IMR-90 (cell line): Measurements from ENCODE around the gene LCMT2. TPM values are rescaled to one million over a fixed set of nuclear protein-coding genes. Genes with fewer than 3 reads are reported as not detected.

ENCODE experiments used
- ATAC-seq: fragments of 200-7000 bp; cut with Tn5 transposase; 2 replicates; pipeline ENCODE4 v1.9.1; 2020; ENCODE audit warnings: low read depth, mild to moderate bottlenecking, moderate library complexity
- BruUV-seq: library from RNA; stranded (reverse); fragments of 400-500 nt; replicated peaks from 2 replicates; lab custom pipeline; 2021; lab: Mats Ljungman, UMichigan
- CTCF ChIA-PET: fragments of 300-600 bp; formaldehyde crosslinking; extraction: SDS; loops from one replicate; lab custom pipeline; 2021; ENCODE audit warnings: antibody characterized with exemption; lab: Yijun Ruan, JAX
- POLR2A ChIA-PET: fragments of 300-600 bp; sonication (Branson Sonifier 250); formaldehyde crosslinking; loops from one replicate; lab custom pipeline; 2022; ENCODE audit warnings: antibody characterized with exemption; ENCODE audit not compliant: unreplicated experiment; lab: Charles Lee
- DNase-seq: peaks from one replicate; pipeline ENCODE4 v3.0.0; 2013
- H2AFZ ChIP-seq: replicated peaks from 2 replicates; pipeline ENCODE3; 2013; ENCODE audit warnings: low read length, mild to moderate bottlenecking; ENCODE audit not compliant: poor library complexity
- H2AK5ac ChIP-seq: 2 replicates; pipeline ENCODE4 v1.6.1; 2013; ENCODE audit warnings: low read depth, low read length, inconsistent platforms
- H2AK9ac ChIP-seq: replicated peaks from 2 replicates; pipeline ENCODE3; 2013; ENCODE audit warnings: mild to moderate bottlenecking, low read depth, low read length, moderate library complexity; ENCODE audit not compliant: poor library complexity
- H2BK120ac ChIP-seq: 2 replicates; pipeline ENCODE4 v1.6.1; 2013; ENCODE audit warnings: low read depth, low read length, inconsistent platforms
- H2BK15ac ChIP-seq: 3 replicates; pipeline ENCODE4 v1.6.1; 2013; ENCODE audit warnings: low read depth, low read length, inconsistent platforms
- H2BK20ac ChIP-seq: 2 replicates; pipeline ENCODE4 v1.6.1; 2013; ENCODE audit warnings: low read depth, mild to moderate bottlenecking, inconsistent platforms, low read length, moderate library complexity
- H2BK5ac ChIP-seq: 2 replicates; pipeline ENCODE4 v1.6.1; 2013; ENCODE audit warnings: mild to moderate bottlenecking, low read depth, low read length, inconsistent platforms; ENCODE audit not compliant: poor library complexity, severe bottlenecking
- H3K14ac ChIP-seq: replicated peaks from 2 replicates; pipeline ENCODE4 v1.6.1; 2013; ENCODE audit warnings: low read depth, low read length, inconsistent platforms
- H3K18ac ChIP-seq: 2 replicates; pipeline ENCODE4 v1.6.1; 2013; ENCODE audit warnings: low read depth, low read length, control low read depth
- H3K23ac ChIP-seq: 2 replicates; pipeline ENCODE4 v1.6.1; 2013; ENCODE audit warnings: low read depth, low read length, inconsistent platforms
- H3K27ac ChIP-seq: 2 replicates; pipeline ENCODE4 v1.5.1; 2013; ENCODE audit warnings: mild to moderate bottlenecking, control low read depth, low read length; ENCODE audit not compliant: insufficient read depth
- H3K27me3 ChIP-seq: 2 replicates; pipeline ENCODE4 v1.6.1; 2013; ENCODE audit warnings: low read length; ENCODE audit not compliant: control insufficient read depth, insufficient read depth
- H3K36me3 ChIP-seq: 2 replicates; pipeline ENCODE4 v1.6.1; 2013; ENCODE audit warnings: low read length, mixed read lengths; ENCODE audit not compliant: control insufficient read depth, insufficient read depth
- H3K4ac ChIP-seq: 2 replicates; pipeline ENCODE4 v1.6.1; 2013; ENCODE audit warnings: low read depth, low read length, inconsistent platforms
- H3K4me1 ChIP-seq: 2 replicates; pipeline ENCODE4 v1.6.1; 2013; ENCODE audit warnings: low read length, mixed read lengths; ENCODE audit not compliant: control insufficient read depth, insufficient read depth
- H3K4me2 ChIP-seq: 2 replicates; pipeline ENCODE4 v1.6.1; 2013; ENCODE audit warnings: low read depth, mild to moderate bottlenecking, control low read depth, low read length, moderate library complexity
- H3K4me3 ChIP-seq: 2 replicates; pipeline ENCODE4 v1.5.1; 2013; ENCODE audit warnings: low read depth, mild to moderate bottlenecking, control low read depth, low read length, moderate library complexity; ENCODE audit not compliant: insufficient read depth
- H3K56ac ChIP-seq: 2 replicates; pipeline ENCODE4 v1.6.1; 2013; ENCODE audit warnings: low read length, inconsistent platforms; ENCODE audit not compliant: insufficient read depth; ENCODE audit errors: extremely low read depth
- H3K79me1 ChIP-seq, 2 experiments: 2 replicates each; pipeline ENCODE4 v1.6.1; 2013; ENCODE audit warnings: low read length in 2 of 2, inconsistent platforms in 1 of 2, low read depth in 1 of 2
- H3K9ac ChIP-seq: 2 replicates; pipeline ENCODE4 v1.6.1; 2013; ENCODE audit warnings: low read depth, low read length, control low read depth
- H3K9me1 ChIP-seq: 2 replicates; pipeline ENCODE4 v1.6.1; 2013; ENCODE audit warnings: low read length, inconsistent platforms; ENCODE audit not compliant: insufficient read depth
- H3K9me3 ChIP-seq: 2 replicates; pipeline ENCODE4 v1.6.1; 2013; ENCODE audit warnings: low read length; ENCODE audit not compliant: control insufficient read depth, insufficient read depth
- H4K20me1 ChIP-seq: 2 replicates; pipeline ENCODE4 v1.6.1; 2013; ENCODE audit warnings: low read length, inconsistent platforms; ENCODE audit not compliant: insufficient read depth
- H4K5ac ChIP-seq: 2 replicates; pipeline ENCODE4 v1.6.1; 2013; ENCODE audit warnings: mild to moderate bottlenecking, low read depth, low read length, control low read depth
- H4K8ac ChIP-seq, 2 experiments: 2 replicates each; pipeline ENCODE4 v1.6.1; 2013; ENCODE audit warnings: low read depth in 2 of 2, low read length in 2 of 2, control low read depth in 1 of 2, inconsistent platforms in 1 of 2
- H4K91ac ChIP-seq: 2 replicates; pipeline ENCODE4 v1.6.1; 2013; ENCODE audit warnings: low read depth, low read length, inconsistent platforms; ENCODE audit not compliant: insufficient read depth
- BHLHE40 ChIP-seq: fragments of 150-350 bp; IDR thresholded peaks from 2 replicates; pipeline ENCODE4 v1.6.1; 2016; ENCODE audit warnings: mild to moderate bottlenecking, low read depth, low read length
- CEBPB ChIP-seq: IDR thresholded peaks from 2 replicates; pipeline ENCODE4 v1.6.1; 2012; ENCODE audit warnings: low read depth, low read length, improper control_type of control experiment
- CHD1 ChIP-seq: IDR thresholded peaks from 2 replicates; pipeline ENCODE4 v1.6.1; 2012; ENCODE audit warnings: low read depth, low read length, improper control_type of control experiment
- CTCF ChIP-seq: conservative IDR thresholded peaks from 2 replicates; pipeline ENCODE4 v1.5.1; 2012; ENCODE audit warnings: mild to moderate bottlenecking, low read depth, low read length, improper control_type of control experiment
- ELK1 ChIP-seq: fragments of 150-350 bp; IDR thresholded peaks from 2 replicates; pipeline ENCODE4 v1.6.1; 2016; ENCODE audit warnings: low read depth, mild to moderate bottlenecking, low read length, moderate library complexity, borderline replicate concordance
- FOS ChIP-seq: fragments of 150-350 bp; IDR thresholded peaks from 2 replicates; pipeline ENCODE4 v1.6.1; 2016; ENCODE audit warnings: low read depth, low read length
- MAFK ChIP-seq: IDR thresholded peaks from 2 replicates; pipeline ENCODE4 v1.6.1; 2012; ENCODE audit warnings: low read depth, low read length, improper control_type of control experiment
- MAZ ChIP-seq: IDR thresholded peaks from 2 replicates; pipeline ENCODE4 v1.6.1; 2012; ENCODE audit warnings: low read depth, mild to moderate bottlenecking, low read length, improper control_type of control experiment, moderate library complexity, borderline replicate concordance
- MXI1 ChIP-seq: IDR thresholded peaks from 2 replicates; pipeline ENCODE4 v1.6.1; 2012; ENCODE audit warnings: low read depth, mild to moderate bottlenecking, low read length, moderate library complexity, borderline replicate concordance
- NFE2L2 ChIP-seq: fragments of 150-350 bp; IDR thresholded peaks from 2 replicates; pipeline ENCODE4 v1.6.1; 2016; ENCODE audit warnings: low read depth, mild to moderate bottlenecking, low read length
- POLR2A ChIP-seq: IDR thresholded peaks from 2 replicates; pipeline ENCODE4 v1.6.1; 2012; ENCODE audit warnings: mild to moderate bottlenecking, low read depth, low read length
- RAD21 ChIP-seq: IDR thresholded peaks from 2 replicates; pipeline ENCODE4 v1.6.1; 2012; ENCODE audit warnings: low read length, improper control_type of control experiment
- RCOR1 ChIP-seq: IDR thresholded peaks from 2 replicates; pipeline ENCODE4 v1.6.1; 2012; ENCODE audit warnings: mild to moderate bottlenecking, low read length, improper control_type of control experiment; ENCODE audit not compliant: insufficient replicate concordance
- RFX5 ChIP-seq: IDR thresholded peaks from 2 replicates; pipeline ENCODE4 v1.8.0; 2012; ENCODE audit warnings: low read depth, mild to moderate bottlenecking, low read length, moderate library complexity
- SMC3 ChIP-seq: fragments of 150-350 bp; IDR thresholded peaks from 2 replicates; pipeline ENCODE4 v1.6.1; 2016; ENCODE audit warnings: low read depth, mild to moderate bottlenecking, antibody characterized with exemption, low read length, moderate library complexity
- USF2 ChIP-seq: fragments of 150-350 bp; IDR thresholded peaks from 2 replicates; pipeline ENCODE4 v1.6.1; 2017; ENCODE audit warnings: mild to moderate bottlenecking, antibody characterized with exemption, low read length, low read depth
- WGBS, 2 experiments: methylation state at CpG; one replicate each; pipeline versions ENCODE4 v1.1.5 to v1.1.7; 2013; ENCODE audit warnings: missing lambda C conversion rate in 2 of 2; ENCODE audit not compliant: insufficient read length in 1 of 2; ENCODE audit errors: extremely low coverage in 2 of 2; 5-methylcytosine and 5-hydroxymethylcytosine counted together
- dilution Hi-C: fragments of 300-500 bp; cut with HindIII; formaldehyde crosslinking; loops from one replicate; pipeline ENCODE4 v1.14.3; 2018; ENCODE audit warnings: low sequenced_read_pairs; ENCODE audit not compliant: unreplicated experiment
- in situ Hi-C: fragments of 300-500 bp; cut with MboI; formaldehyde crosslinking; loops from 3 replicates; pipeline ENCODE4 v1.14.3; 2019; ENCODE audit warnings: low sequenced_read_pairs, inconsistent platforms, mixed read lengths
- intact Hi-C: fragments of 100-400 bp; cut with micrococcal nuclease; formaldehyde crosslinking; loops from 2 replicates; pipeline ENCODE4 v1.10.0; 2022
- polyA plus RNA-seq, 3 experiments: library from polyadenylated mRNA; depleted of rRNA; stranded (reverse); fragments of >200 nt; gene quantifications; 2 replicates each; pipeline ENCODE4 v1.2.3, GENCODE V29; 2012; ENCODE audit warnings: low replicate concordance in 1 of 3
- total RNA-seq: library from RNA; depleted of rRNA; stranded (reverse); fragments of >200 nt; gene quantifications from 2 replicates; pipeline ENCODE4 v1.2.3, GENCODE V29; 2012

The LCMT2 gene
- total and polyA plus RNA-seq, 2 of the 4 experiments (the other 2 are of a cell fraction), result 5.8 to 12.2 TPM

GRCh38 chr15:43360821-43361220 lies 30.4 kb upstream of the LCMT2 start:
- dilution Hi-C loops, result no loop called here
- TF ChIP-seq SMC3 (no peak), USF2 (no peak), RFX5 (no peak), ELK1 (no peak), POLR2A (no peak), RAD21 (no peak), MAZ (no peak), CHD1 (no peak), CEBPB (no peak), MAFK (no peak), BHLHE40 (no peak), MXI1 (no peak), CTCF (no peak), RCOR1 (no peak), FOS (no peak), NFE2L2 (no peak)
- H2BK120ac ChIP-seq, result no peak overlapping the region
- peaks cover 49% of the 10 kb centered on the region for H3K36me3 ChIP-seq
- H2BK20ac ChIP-seq, result no peak overlapping the region
- no peaks in the 10 kb centered on the region for H3K4me1 ChIP-seq
- no peak overlapping the region for H2BK15ac ChIP-seq
- no CpG with 5 or more reads among the region's 4 CpGs for WGBS, 2 experiments
- H3K4me2 ChIP-seq, result no peak overlapping the region
- no TSS peak for BruUV-seq
- H3K27ac ChIP-seq, result no peak overlapping the region
- H3K56ac ChIP-seq, result no peak overlapping the region
- no peak overlapping the region for H4K5ac ChIP-seq
- no peaks in the 10 kb centered on the region for H3K27me3 ChIP-seq
- H3K14ac ChIP-seq, result no peak overlapping the region
- H3K9me3 ChIP-seq, result peaks cover 52% of the 10 kb centered on the region
- no peak overlapping the region for H3K4ac ChIP-seq
- H3K79me1 ChIP-seq, result peaks cover 5 to 9% of the 10 kb centered on the region in 2 experiments; a peak in 3 of 4 replicates
- in situ Hi-C loops, result no loop called here
- ChIA-PET POLR2A (no interaction called here), CTCF (no interaction called here)
- DNase-seq, result no peak
- intact Hi-C loops, result no loop called here
- no peak overlapping the region for H2AK9ac ChIP-seq
- H2AK5ac ChIP-seq, result no peak overlapping the region
- H4K20me1 ChIP-seq, result no peaks in the 10 kb centered on the region
- no peak overlapping the region for H3K9ac ChIP-seq
- no peak for ATAC-seq
- H4K91ac ChIP-seq, result no peak overlapping the region
- no peak overlapping the region for H2AFZ ChIP-seq
- H3K23ac ChIP-seq, result no peak overlapping the region
- no peak overlapping the region for H2BK5ac ChIP-seq
- no peak overlapping the region for H3K18ac ChIP-seq
- no peaks in the 10 kb centered on the region for H3K9me1 ChIP-seq
- H3K4me3 ChIP-seq, result no peak overlapping the region
- H4K8ac ChIP-seq, result no peak overlapping the region
